Measurements from ENCODE around the gene PRR15L. TPM values are rescaled to one million over a fixed set of nuclear protein-coding genes. Genes with fewer than 3 reads are reported as not detected.

PRR15L gene
- polyA plus RNA-seq, 1 experiment, result not detected

- Histone ChIP-seq H3K27me3 (ENCODE audit: control insufficient read depth, insufficient read depth, low read length) (no peaks in the 10 kb centered on the region), H3K36me3 (ENCODE audit: control insufficient read depth, insufficient read depth, low read length) (peaks cover 24% of the 10 kb centered on the region), H3K4me3 (ENCODE audit: low read depth, low read length) (no peak overlapping the region)
- no peak for TF ChIP-seq CTCF (IDR thresholded peaks at IDR 0.05; ENCODE audit: insufficient read depth, low read depth, low read length)
- POLR2A ChIA-PET, result no interaction called here
- CTCF ChIA-PET, result interaction anchor here (0.8 to 30.9 kb wide), 5 partner anchors 13 to 114 kb away, joined by 3 to 575 read pairs (median 10); partner anchors contain the start of gene CDK5RAP3
- DNase-seq (ENCODE audit: low read depth), result no peak
These were observed 26.0 kb upstream of the PRR15L start for GRCh38 chr17:47983492-47984223.

GRCh38 chr17:47982645-47983390 is 25.1 kb upstream of the PRR15L start:
- Histone ChIP-seq H3K36me3 (ENCODE audit: control insufficient read depth, insufficient read depth, low read length) (peaks cover 25% of the 10 kb centered on the region), H3K4me3 (ENCODE audit: low read depth, low read length) (no peak overlapping the region), H3K27me3 (ENCODE audit: control insufficient read depth, insufficient read depth, low read length) (no peaks in the 10 kb centered on the region)
- ChIA-PET CTCF (interaction anchor here (0.6 to 30.9 kb wide), 8 partner anchors 12 to 115 kb away, joined by 3 to 575 read pairs (median 4); partner anchors contain the start of gene CDK5RAP3), POLR2A (no interaction called here)
- DNase-seq (ENCODE audit: low read depth), result no peak
- TF ChIP-seq CTCF (IDR thresholded peaks at IDR 0.05; ENCODE audit: insufficient read depth, low read depth, low read length), result no peak

- TF ChIP-seq CTCF (IDR thresholded peaks at IDR 0.05; ENCODE audit: insufficient read depth, low read depth, low read length), result no peak
- Histone ChIP-seq H3K36me3 (ENCODE audit: control insufficient read depth, insufficient read depth, low read length) (peaks cover 28% of the 10 kb centered on the region), H3K27me3 (ENCODE audit: control insufficient read depth, insufficient read depth, low read length) (no peaks in the 10 kb centered on the region), H3K4me3 (ENCODE audit: low read depth, low read length) (no peak overlapping the region)
- CTCF ChIA-PET, result interaction anchor here (1.0 to 30.9 kb wide), 5 partner anchors 11 to 45 kb away, joined by 3 to 575 read pairs (median 4); partner anchors contain the start of gene CDK5RAP3
- no peak for DNase-seq (ENCODE audit: low read depth)
- POLR2A ChIA-PET, result no interaction called here
These were observed 24.5 kb upstream of the PRR15L start for GRCh38 chr17:47982091-47982617.

- POLR2A ChIA-PET, result no interaction called here
- peaks cover 29% of the 10 kb centered on the region for H3K36me3 ChIP-seq (ENCODE audit: control insufficient read depth, insufficient read depth, low read length)
- no peak overlapping the region for H3K4me3 ChIP-seq (ENCODE audit: low read depth, low read length)
- TF ChIP-seq CTCF (IDR thresholded peaks at IDR 0.05; ENCODE audit: insufficient read depth, low read depth, low read length), result no peak
- DNase-seq (ENCODE audit: low read depth), result no peak
- no peaks in the 10 kb centered on the region for H3K27me3 ChIP-seq (ENCODE audit: control insufficient read depth, insufficient read depth, low read length)
- CTCF ChIA-PET, result interaction anchor here (1.0 to 30.9 kb wide), 6 partner anchors 10 to 45 kb away, joined by 3 to 575 read pairs (median 8); partner anchors contain the start of gene CDK5RAP3
These were observed 23.8 kb upstream of the PRR15L start for GRCh38 chr17:47981462-47981861.

- ChIA-PET POLR2A (interaction anchor here (0.6 kb wide), 1 partner anchor 38 kb away, joined by 4 read pairs; no protein-coding TSS in a partner anchor), CTCF (interaction anchor here (1.2 to 30.9 kb wide), 4 partner anchors 10 to 35 kb away, joined by 3 to 575 read pairs (median 17); partner anchors contain the start of gene CDK5RAP3)
- H3K4me3 ChIP-seq (ENCODE audit: low read depth, low read length), result no peak overlapping the region
- no peak for TF ChIP-seq CTCF (IDR thresholded peaks at IDR 0.05; ENCODE audit: insufficient read depth, low read depth, low read length)
- DNase-seq (ENCODE audit: low read depth), result no peak
- peaks cover 34% of the 10 kb centered on the region for H3K36me3 ChIP-seq (ENCODE audit: control insufficient read depth, insufficient read depth, low read length)
- no peaks in the 10 kb centered on the region for H3K27me3 ChIP-seq (ENCODE audit: control insufficient read depth, insufficient read depth, low read length)
These were observed 22.9 kb upstream of the PRR15L start for GRCh38 chr17:47980541-47980940.

Measured in BJ (cell line).